GM12878 (cell line): ENCODE data around the gene AANAT. TPM values are rescaled to one million over a fixed set of nuclear protein-coding genes. Genes with fewer than 3 reads are reported as not detected.
A peak's percentile ranks its signal among the peaks of the same experiment; 100 is the strongest.

ENCODE experiments used
- BACH1 ChIP-seq: fragments of 450-650 bp; IDR thresholded peaks from 2 replicates; pipeline ENCODE4 v1.6.1; 2017; ENCODE audit warnings: mild to moderate bottlenecking, borderline replicate concordance
- BHLHE40 ChIP-seq, 2 experiments: fragments of 450-650 bp in 1 of 2; IDR thresholded peaks; 2 replicates each; pipeline ENCODE4 v1.6.1; 2011 to 2017; ENCODE audit warnings: low read depth in 2 of 2, borderline replicate concordance in 1 of 2, improper control_type of control experiment in 1 of 2, low read length in 1 of 2, mild to moderate bottlenecking in 1 of 2
- CBX5 ChIP-seq: sonication (generic); IDR thresholded peaks from 2 replicates; pipeline ENCODE4 v1.6.1; 2016; ENCODE audit warnings: low read depth, moderate library complexity, mild to moderate bottlenecking, inconsistent platforms
- CHD2 ChIP-seq: IDR thresholded peaks from 2 replicates; pipeline ENCODE4 v1.6.1; 2011; ENCODE audit warnings: low read depth, low read length, improper control_type of control experiment, borderline replicate concordance
- CREB1 ChIP-seq: IDR thresholded peaks from 2 replicates; pipeline ENCODE4 v1.6.1; 2012; ENCODE audit warnings: low read depth, mild to moderate bottlenecking, inconsistent platforms
- GATAD2B ChIP-seq: fragments of 450-650 bp; conservative IDR thresholded peaks from 2 replicates; pipeline ENCODE4 v1.6.1; 2017; ENCODE audit warnings: low read depth, mild to moderate bottlenecking, moderate library complexity
- MTA3 ChIP-seq: IDR thresholded peaks from 2 replicates; pipeline ENCODE4 v1.6.1; 2012; ENCODE audit warnings: low read length, inconsistent platforms, borderline replicate concordance
- NR2F1 ChIP-seq: fragments of 450-650 bp; conservative IDR thresholded peaks from 2 replicates; pipeline ENCODE4 v1.6.1; 2017; ENCODE audit warnings: mild to moderate bottlenecking
- PML ChIP-seq: IDR thresholded peaks from 2 replicates; pipeline ENCODE4 v1.6.1; 2012; ENCODE audit warnings: low read length, inconsistent platforms
- POLR2AphosphoS5 ChIP-seq: IDR thresholded peaks from 2 replicates; pipeline ENCODE4 v1.6.1; 2011; ENCODE audit warnings: mild to moderate bottlenecking, low read length, inconsistent platforms
- RCOR1 ChIP-seq: conservative IDR thresholded peaks from 2 replicates; pipeline ENCODE4 v1.6.1; 2012; ENCODE audit warnings: low read depth, low read length, improper control_type of control experiment
- SMAD5 ChIP-seq: IDR thresholded peaks from 2 replicates; pipeline ENCODE4 v1.6.1; 2016; ENCODE audit warnings: antibody characterized with exemption, low read depth
- SRF ChIP-seq, 2 experiments: IDR thresholded peaks; 2 replicates each; pipeline ENCODE4 v1.6.1; 2011; ENCODE audit warnings: low read depth in 2 of 2, low read length in 2 of 2, mild to moderate bottlenecking in 1 of 2, moderate library complexity in 1 of 2
- STAT3 ChIP-seq: IDR thresholded peaks from 2 replicates; pipeline ENCODE4 v1.6.1; 2011; ENCODE audit warnings: low read depth, low read length, improper control_type of control experiment
- SUZ12 ChIP-seq: fragments of 200-600 bp; sonication (generic); IDR thresholded peaks from one replicate; pipeline ENCODE4 v1.6.1; 2018; ENCODE audit warnings: antibody characterized with exemption, mild to moderate bottlenecking; ENCODE audit not compliant: unreplicated experiment
- TCF3 ChIP-seq: IDR thresholded peaks from 2 replicates; pipeline ENCODE4 v1.6.1; 2012; ENCODE audit warnings: low read depth, mild to moderate bottlenecking, low read length, borderline replicate concordance; ENCODE audit not compliant: insufficient read depth
- WRNIP1 ChIP-seq: IDR thresholded peaks from 2 replicates; pipeline ENCODE4 v1.6.1; 2011; ENCODE audit warnings: low read depth, low read length, improper control_type of control experiment, borderline replicate concordance
- polyA plus RNA-seq, 11 experiments: library from polyadenylated mRNA; depleted of rRNA in 4 of 11; unstranded in 6 of 11; stranded (reverse) in 5 of 11; fragments of >200 nt; fragmentation: Nextera tagmentation in 4 of 11; fragmentation: Illumina TruSeq in 1 of 11; extraction: Ambion mirVana in 4 of 11; extraction: Trizol in 1 of 11; gene quantifications; 1 replicate in 1 of 11; 2 replicates in 10 of 11; pipeline versions ENCODE4 v1.2.1 to v1.2.3, GENCODE V29; 2011 to 2016; ENCODE audit warnings: inconsistent platforms in 2 of 11, missing spikeins in 2 of 11, low read depth in 1 of 11
- total RNA-seq, 4 experiments: library from RNA; depleted of rRNA in 3 of 4; stranded (reverse); fragments of >200 nt in 3 of 4; fragmentation: Illumina TruSeq in 1 of 4; extraction: Trizol in 1 of 4; gene quantifications; 2 replicates each; pipeline versions ENCODE4 v1.2.1 to v1.2.3, GENCODE V29; 2013 to 2021
- TF ChIP-seq, protein P1 (sequence below): fragments of 450-650 bp; IDR thresholded peaks from 2 replicates; pipeline ENCODE4 v1.6.1; 2017; ENCODE audit warnings: low read depth, mild to moderate bottlenecking, moderate library complexity
- TF ChIP-seq, protein P2 (sequence below): fragments of 450-650 bp; formaldehyde crosslinking; IDR thresholded peaks from 2 replicates; pipeline ENCODE4 v1.4.0; 2020; ENCODE audit warnings: mild to moderate bottlenecking, moderate library complexity
- TF ChIP-seq, protein P3 (sequence below): IDR thresholded peaks from 2 replicates; pipeline ENCODE4 v1.6.1; 2011; ENCODE audit warnings: low read depth, mild to moderate bottlenecking, low read length, moderate library complexity, borderline replicate concordance; ENCODE audit errors: extremely low read depth

Gene AANAT
- total and polyA plus RNA-seq, 10 of the 15 experiments (the other 5 are each of a cell fraction or from before 2014, with no cell fraction given) = 0.23 TPM; not detected in 9

DNA sequence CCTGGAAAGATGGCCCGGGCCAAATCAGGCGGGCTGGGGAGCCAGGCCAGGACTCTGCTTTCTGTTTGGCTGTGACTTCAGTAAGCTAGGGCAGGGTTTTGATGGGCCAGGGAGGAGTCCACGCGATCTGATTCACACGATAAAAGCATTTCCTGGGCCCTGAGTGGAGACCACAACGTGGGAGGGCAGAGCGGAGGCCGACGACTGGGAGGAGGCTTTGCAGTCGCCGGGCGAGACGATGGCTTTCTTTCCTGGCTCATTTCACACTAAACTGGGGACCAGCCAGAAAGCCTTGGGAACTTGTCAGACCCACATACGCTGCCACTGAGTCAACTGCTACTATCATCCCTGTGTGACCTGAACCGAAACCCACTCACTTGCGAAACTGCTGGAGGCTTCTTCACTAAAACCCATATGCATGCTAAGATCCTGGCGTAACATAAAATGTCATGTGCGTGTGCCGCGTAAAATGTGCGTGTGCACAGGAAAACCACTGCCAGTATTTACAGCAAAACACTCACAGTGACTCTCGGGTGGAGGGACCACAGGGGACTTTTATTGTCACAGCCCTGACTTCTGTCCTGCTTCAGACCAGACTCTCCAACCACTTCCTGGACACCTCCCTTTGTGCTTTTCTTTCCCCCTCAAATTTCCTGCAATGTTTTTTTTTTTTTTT lies 48.0 kb downstream of the AANAT start (continued):
- TF ChIP-seq, protein P1, sequence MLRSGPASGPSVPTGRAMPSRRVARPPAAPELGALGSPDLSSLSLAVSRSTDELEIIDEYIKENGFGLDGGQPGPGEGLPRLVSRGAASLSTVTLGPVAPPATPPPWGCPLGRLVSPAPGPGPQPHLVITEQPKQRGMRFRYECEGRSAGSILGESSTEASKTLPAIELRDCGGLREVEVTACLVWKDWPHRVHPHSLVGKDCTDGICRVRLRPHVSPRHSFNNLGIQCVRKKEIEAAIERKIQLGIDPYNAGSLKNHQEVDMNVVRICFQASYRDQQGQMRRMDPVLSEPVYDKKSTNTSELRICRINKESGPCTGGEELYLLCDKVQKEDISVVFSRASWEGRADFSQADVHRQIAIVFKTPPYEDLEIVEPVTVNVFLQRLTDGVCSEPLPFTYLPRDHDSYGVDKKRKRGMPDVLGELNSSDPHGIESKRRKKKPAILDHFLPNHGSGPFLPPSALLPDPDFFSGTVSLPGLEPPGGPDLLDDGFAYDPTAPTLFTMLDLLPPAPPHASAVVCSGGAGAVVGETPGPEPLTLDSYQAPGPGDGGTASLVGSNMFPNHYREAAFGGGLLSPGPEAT = peak; percentile 91
- TF ChIP-seq STAT3 (0 out of 2 replicates have a peak, but pooled peaks have one; percentile 21), POLR2AphosphoS5 (peak; percentile 47; the same call in 1 of the 2 replicates), RCOR1 (no peak), BACH1 (peak; percentile 87; the same call in 1 of the 2 replicates), PML (no peak), CREB1 (peak; percentile 44; the same call in 1 of the 2 replicates), SMAD5 (no peak), NR2F1 (no peak; the same call in 1 of the 2 replicates), CHD2 (peak; percentile 72; the same call in 1 of the 2 replicates), TCF3 (no peak), SUZ12 (no peak), CBX5 (no peak), SRF (IDR thresholded peaks at IDR 0.05; ENCODE audit: low read depth in 2 of 2, low read length in 2 of 2) (no peak), GATAD2B (peak; percentile 90), MTA3 (no peak), WRNIP1 (0 out of 2 replicates have a peak, but pooled peaks have one; percentile 60), BHLHE40 (IDR thresholded peaks at IDR 0.05; ENCODE audit: borderline replicate concordance in 1 of 2, low read depth in 2 of 2, low read length in 1 of 2) (peak; percentile 87 to 90)
- TF ChIP-seq, protein P2, sequence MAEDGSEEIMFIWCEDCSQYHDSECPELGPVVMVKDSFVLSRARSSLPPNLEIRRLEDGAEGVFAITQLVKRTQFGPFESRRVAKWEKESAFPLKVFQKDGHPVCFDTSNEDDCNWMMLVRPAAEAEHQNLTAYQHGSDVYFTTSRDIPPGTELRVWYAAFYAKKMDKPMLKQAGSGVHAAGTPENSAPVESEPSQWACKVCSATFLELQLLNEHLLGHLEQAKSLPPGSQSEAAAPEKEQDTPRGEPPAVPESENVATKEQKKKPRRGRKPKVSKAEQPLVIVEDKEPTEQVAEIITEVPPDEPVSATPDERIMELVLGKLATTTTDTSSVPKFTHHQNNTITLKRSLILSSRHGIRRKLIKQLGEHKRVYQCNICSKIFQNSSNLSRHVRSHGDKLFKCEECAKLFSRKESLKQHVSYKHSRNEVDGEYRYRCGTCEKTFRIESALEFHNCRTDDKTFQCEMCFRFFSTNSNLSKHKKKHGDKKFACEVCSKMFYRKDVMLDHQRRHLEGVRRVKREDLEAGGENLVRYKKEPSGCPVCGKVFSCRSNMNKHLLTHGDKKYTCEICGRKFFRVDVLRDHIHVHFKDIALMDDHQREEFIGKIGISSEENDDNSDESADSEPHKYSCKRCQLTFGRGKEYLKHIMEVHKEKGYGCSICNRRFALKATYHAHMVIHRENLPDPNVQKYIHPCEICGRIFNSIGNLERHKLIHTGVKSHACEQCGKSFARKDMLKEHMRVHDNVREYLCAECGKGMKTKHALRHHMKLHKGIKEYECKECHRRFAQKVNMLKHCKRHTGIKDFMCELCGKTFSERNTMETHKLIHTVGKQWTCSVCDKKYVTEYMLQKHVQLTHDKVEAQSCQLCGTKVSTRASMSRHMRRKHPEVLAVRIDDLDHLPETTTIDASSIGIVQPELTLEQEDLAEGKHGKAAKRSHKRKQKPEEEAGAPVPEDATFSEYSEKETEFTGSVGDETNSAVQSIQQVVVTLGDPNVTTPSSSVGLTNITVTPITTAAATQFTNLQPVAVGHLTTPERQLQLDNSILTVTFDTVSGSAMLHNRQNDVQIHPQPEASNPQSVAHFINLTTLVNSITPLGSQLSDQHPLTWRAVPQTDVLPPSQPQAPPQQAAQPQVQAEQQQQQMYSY = no peak
- TF ChIP-seq, protein P3, sequence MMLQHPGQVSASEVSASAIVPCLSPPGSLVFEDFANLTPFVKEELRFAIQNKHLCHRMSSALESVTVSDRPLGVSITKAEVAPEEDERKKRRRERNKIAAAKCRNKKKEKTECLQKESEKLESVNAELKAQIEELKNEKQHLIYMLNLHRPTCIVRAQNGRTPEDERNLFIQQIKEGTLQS = no peak
